PC-3 (cell line): ENCODE measurements around the gene BUD13. TPM values are rescaled to one million over a fixed set of nuclear protein-coding genes. Genes with fewer than 3 reads are reported as not detected.

Source experiments
- ATAC-seq: fragments of 200-7000 bp; cut with Tn5 transposase; 2 replicates; pipeline ENCODE4 v1.9.1; 2020; ENCODE audit warnings: mild to moderate bottlenecking, moderate library complexity
- BruUV-seq: library from RNA; stranded (reverse); fragments of 400-500 nt; replicated peaks from 2 replicates; lab custom pipeline; 2021; lab: Mats Ljungman, UMichigan
- CTCF ChIA-PET: fragments of 300-600 bp; sonication (Branson Sonifier 250); formaldehyde crosslinking; loops from one replicate; lab custom pipeline; 2022; ENCODE audit warnings: antibody characterized with exemption; lab: Charles Lee
- POLR2A ChIA-PET: fragments of 300-600 bp; sonication (Branson Sonifier 250); formaldehyde crosslinking; loops from one replicate; lab custom pipeline; 2022; ENCODE audit warnings: antibody characterized with exemption; ENCODE audit not compliant: unreplicated experiment; lab: Charles Lee
- DNase-seq: peaks from one replicate; pipeline ENCODE4 v3.0.0-alpha.2; 2015
- H2AFZ ChIP-seq: fragments of 300-600 bp; sonication (generic); 2 replicates; pipeline ENCODE4 v1.6.0; 2016; ENCODE audit warnings: antibody characterized with exemption, low read length
- H3F3A ChIP-seq: fragments of 300-600 bp; sonication (generic); one replicate; pipeline ENCODE4 v1.6.0; 2017; ENCODE audit warnings: antibody characterized with exemption, low read length, control low read depth, mild to moderate bottlenecking; ENCODE audit not compliant: unreplicated experiment
- H3K27ac ChIP-seq: fragments of 300-600 bp; sonication (generic); 2 replicates; pipeline ENCODE4 v1.5.1; 2016; ENCODE audit warnings: mild to moderate bottlenecking, low read length
- H3K27me3 ChIP-seq: fragments of 300-600 bp; sonication (generic); 2 replicates; pipeline ENCODE4 v1.6.1; 2016; ENCODE audit warnings: low read length, mixed read lengths
- H3K36me3 ChIP-seq: fragments of 300-600 bp; sonication (generic); 2 replicates; pipeline ENCODE4 v1.6.1; 2016; ENCODE audit warnings: low read depth, mixed run types, low read length, mixed read lengths
- H3K4me1 ChIP-seq: fragments of 300-600 bp; sonication (generic); 2 replicates; pipeline ENCODE4 v1.5.1; 2016; ENCODE audit warnings: low read length; ENCODE audit not compliant: insufficient read depth
- H3K4me2 ChIP-seq: fragments of 300-600 bp; sonication (generic); 2 replicates; pipeline ENCODE4 v1.6.0; 2016; ENCODE audit warnings: low read length
- H3K4me3 ChIP-seq: fragments of 300-600 bp; sonication (generic); 2 replicates; pipeline ENCODE4 v1.5.1; 2016; ENCODE audit warnings: mild to moderate bottlenecking, low read length, mixed read lengths
- H3K79me2 ChIP-seq: fragments of 300-600 bp; sonication (generic); 2 replicates; pipeline ENCODE4 v1.6.1; 2017; ENCODE audit warnings: low read length, mixed read lengths
- H3K9ac ChIP-seq: fragments of 300-600 bp; sonication (generic); 2 replicates; pipeline ENCODE4 v1.6.0; 2016; ENCODE audit warnings: mild to moderate bottlenecking, low read length
- H3K9me2 ChIP-seq: fragments of 300-600 bp; sonication (generic); replicated peaks from 2 replicates; pipeline ENCODE4 v1.6.1; 2016; ENCODE audit warnings: mixed run types, low read length, mixed read lengths
- H3K9me3 ChIP-seq: fragments of 300-600 bp; sonication (generic); 2 replicates; pipeline ENCODE4 v1.6.1; 2016; ENCODE audit warnings: low read length, mixed read lengths
- H4K20me1 ChIP-seq: fragments of 300-600 bp; sonication (generic); 2 replicates; pipeline ENCODE4 v1.6.1; 2016; ENCODE audit warnings: low read length, mixed read lengths
- EZH2 ChIP-seq: fragments of 300-600 bp; sonication (generic); IDR thresholded peaks from one replicate; pipeline ENCODE4 v1.6.1; 2017; ENCODE audit warnings: antibody characterized with exemption, mild to moderate bottlenecking, low read length; ENCODE audit not compliant: unreplicated experiment
- EZH2phosphoT487 ChIP-seq: fragments of 300-600 bp; sonication (generic); IDR thresholded peaks from 2 replicates; pipeline ENCODE4 v1.6.1; 2018; ENCODE audit warnings: mild to moderate bottlenecking, antibody characterized with exemption, low read length, borderline replicate concordance
- intact Hi-C: fragments of 100-400 bp; cut with micrococcal nuclease; formaldehyde crosslinking; loops from 2 replicates; pipeline ENCODE4 v1.9.0; 2023
- total RNA-seq: library from RNA; depleted of rRNA; stranded (reverse); fragments of >200 nt; gene quantifications from 2 replicates; pipeline ENCODE4 v1.2.3, GENCODE V29; 2014
- TF ChIP-seq, protein P1 (sequence below): fragments of 300-600 bp; sonication (generic); conservative IDR thresholded peaks from 2 replicates; pipeline ENCODE4 v1.5.1; 2017; ENCODE audit warnings: antibody characterized with exemption, low read depth, mild to moderate bottlenecking, low read length

Gene BUD13
- total RNA-seq, 1 experiment from 2014 or later, result 28.9 TPM

DNA sequence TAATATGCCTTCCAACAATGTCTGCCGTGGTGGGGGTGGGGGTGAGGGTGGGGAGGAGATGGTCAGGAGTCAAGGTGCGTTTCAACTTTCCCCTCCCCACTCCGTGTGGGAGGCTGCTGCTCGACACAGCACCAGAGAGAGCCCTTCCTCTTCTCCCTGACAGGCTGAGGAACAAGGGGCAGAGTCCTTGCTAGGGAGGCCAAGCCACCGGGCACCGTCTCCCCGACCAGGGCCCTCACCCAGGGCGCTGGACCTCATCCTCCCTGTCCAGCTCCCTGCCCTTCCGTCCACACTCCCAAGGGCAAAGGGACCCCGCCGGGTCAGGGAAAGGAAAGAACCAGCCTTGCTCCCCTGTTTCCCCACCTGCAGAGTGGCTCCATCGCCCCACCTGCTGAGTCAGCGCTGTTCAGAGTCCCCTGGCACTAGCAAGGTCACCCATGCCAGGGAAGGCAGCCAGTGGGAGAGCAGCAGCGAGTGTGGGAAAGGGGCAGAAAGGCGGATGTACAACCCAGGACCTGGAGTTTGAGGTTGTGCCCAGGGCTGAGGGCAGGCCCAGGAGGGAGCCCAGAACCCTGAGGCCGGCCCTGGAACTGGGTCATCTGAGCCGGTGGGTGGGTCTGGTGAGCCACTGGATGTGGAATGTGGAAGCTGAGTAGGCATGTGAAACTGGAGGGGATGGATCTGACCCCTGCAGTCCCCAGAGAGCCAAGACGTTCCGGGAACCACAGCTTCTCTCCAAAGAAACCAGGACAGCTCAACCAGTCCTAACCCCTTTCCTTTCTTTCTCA, 47.2 kb downstream of the BUD13 start:
- Histone ChIP-seq H3K4me1 (no peaks in the 10 kb centered on the region), H3K27me3 (peaks cover 19% of the 10 kb centered on the region), H4K20me1 (no peaks in the 10 kb centered on the region), H3K9me3 (no peaks in the 10 kb centered on the region), H3K79me2 (no peaks in the 10 kb centered on the region), H3K36me3 (no peaks in the 10 kb centered on the region), H3F3A (no peaks in the 10 kb centered on the region), H3K4me3 (no peak overlapping the region), H3K27ac (no peak overlapping the region), H3K9me2 (no peaks in the 10 kb centered on the region), H3K9ac (no peak overlapping the region), H3K4me2 (no peak overlapping the region), H2AFZ (no peak overlapping the region)
- POLR2A ChIA-PET, result no interaction called here
- ATAC-seq, result peak; percentile 19; the same call in 1 of the 2 replicates
- DNase-seq, result no peak
- no TSS peak for BruUV-seq
- TF ChIP-seq, protein P1, sequence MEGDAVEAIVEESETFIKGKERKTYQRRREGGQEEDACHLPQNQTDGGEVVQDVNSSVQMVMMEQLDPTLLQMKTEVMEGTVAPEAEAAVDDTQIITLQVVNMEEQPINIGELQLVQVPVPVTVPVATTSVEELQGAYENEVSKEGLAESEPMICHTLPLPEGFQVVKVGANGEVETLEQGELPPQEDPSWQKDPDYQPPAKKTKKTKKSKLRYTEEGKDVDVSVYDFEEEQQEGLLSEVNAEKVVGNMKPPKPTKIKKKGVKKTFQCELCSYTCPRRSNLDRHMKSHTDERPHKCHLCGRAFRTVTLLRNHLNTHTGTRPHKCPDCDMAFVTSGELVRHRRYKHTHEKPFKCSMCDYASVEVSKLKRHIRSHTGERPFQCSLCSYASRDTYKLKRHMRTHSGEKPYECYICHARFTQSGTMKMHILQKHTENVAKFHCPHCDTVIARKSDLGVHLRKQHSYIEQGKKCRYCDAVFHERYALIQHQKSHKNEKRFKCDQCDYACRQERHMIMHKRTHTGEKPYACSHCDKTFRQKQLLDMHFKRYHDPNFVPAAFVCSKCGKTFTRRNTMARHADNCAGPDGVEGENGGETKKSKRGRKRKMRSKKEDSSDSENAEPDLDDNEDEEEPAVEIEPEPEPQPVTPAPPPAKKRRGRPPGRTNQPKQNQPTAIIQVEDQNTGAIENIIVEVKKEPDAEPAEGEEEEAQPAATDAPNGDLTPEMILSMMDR, result no peak
- TF ChIP-seq EZH2phosphoT487 (no peak), EZH2 (no peak)
- intact Hi-C loops, result no loop called here
- CTCF ChIA-PET, result no interaction called here

DNA sequence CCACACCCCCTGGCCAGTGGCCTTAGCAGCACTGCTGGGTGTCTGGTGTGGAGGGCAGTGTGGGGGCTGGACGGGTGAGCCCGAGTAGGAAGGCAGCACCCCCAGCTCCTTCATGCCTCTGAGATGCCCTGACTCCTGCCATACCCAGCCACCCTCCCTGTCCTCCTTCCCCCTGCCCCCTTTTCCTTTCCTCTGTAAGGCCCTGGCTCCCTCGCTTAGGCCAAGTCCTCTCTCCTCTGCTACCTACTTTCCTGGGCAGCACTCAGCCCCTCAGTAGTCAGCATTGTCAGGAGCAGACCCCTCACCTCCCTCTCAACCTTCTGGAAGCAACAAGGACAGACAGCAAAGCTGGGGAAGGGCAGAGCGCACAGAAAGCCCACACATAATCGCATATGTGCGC, 48.0 kb downstream of the BUD13 start:
- H3K36me3 ChIP-seq, result no peaks in the 10 kb centered on the region
- POLR2A ChIA-PET, result no interaction called here
- ATAC-seq, result no peak
- H3K79me2 ChIP-seq, result no peaks in the 10 kb centered on the region
- no peaks in the 10 kb centered on the region for H3K9me2 ChIP-seq
- BruUV-seq, result no TSS peak
- H3F3A ChIP-seq, result no peaks in the 10 kb centered on the region
- no peak overlapping the region for H3K4me2 ChIP-seq
- CTCF ChIA-PET, result no interaction called here
- no peaks in the 10 kb centered on the region for H3K9me3 ChIP-seq
- intact Hi-C loops, result no loop called here
- H3K27me3 ChIP-seq, result peaks cover 23% of the 10 kb centered on the region
- H3K4me1 ChIP-seq, result no peaks in the 10 kb centered on the region
- H3K9ac ChIP-seq, result no peak overlapping the region
- no peaks in the 10 kb centered on the region for H4K20me1 ChIP-seq
- H3K4me3 ChIP-seq, result no peak overlapping the region
- DNase-seq, result no peak
- TF ChIP-seq EZH2 (no peak), EZH2phosphoT487 (no peak)
- TF ChIP-seq, protein P1, result no peak
- no peak overlapping the region for H3K27ac ChIP-seq
- H2AFZ ChIP-seq, result no peak overlapping the region

DNA sequence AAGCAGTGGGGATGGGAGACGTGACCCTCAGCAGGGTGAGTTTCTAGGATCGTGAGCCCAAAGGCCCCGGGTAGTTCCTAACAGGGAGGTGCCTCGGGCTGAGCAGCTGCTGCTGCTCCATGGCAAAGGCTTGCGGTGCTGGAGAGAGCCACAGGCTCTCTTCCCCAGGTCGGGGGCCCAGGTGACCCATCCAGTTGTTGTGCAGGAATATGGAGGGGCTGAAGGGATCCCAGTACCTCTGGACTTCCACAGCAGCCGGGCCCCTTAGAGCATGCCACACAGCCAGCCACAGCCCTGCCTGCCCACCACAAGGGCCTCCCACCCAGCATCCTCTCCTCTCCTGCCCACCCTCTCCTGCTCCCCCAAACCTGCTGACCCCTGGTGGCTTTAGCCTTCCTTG, 49.3 kb downstream of the BUD13 start:
- ChIA-PET POLR2A (no interaction called here), CTCF (no interaction called here)
- no peak overlapping the region for H3K9ac ChIP-seq
- H3K4me2 ChIP-seq, result no peak overlapping the region
- no peaks in the 10 kb centered on the region for H3K9me3 ChIP-seq
- H3K9me2 ChIP-seq, result no peaks in the 10 kb centered on the region
- H3K4me1 ChIP-seq, result no peaks in the 10 kb centered on the region
- peaks cover 25% of the 10 kb centered on the region for H3K27me3 ChIP-seq
- H3K27ac ChIP-seq, result no peak overlapping the region
- H3F3A ChIP-seq, result no peaks in the 10 kb centered on the region
- no peak for ATAC-seq
- H4K20me1 ChIP-seq, result no peaks in the 10 kb centered on the region
- TF ChIP-seq, protein P1, result no peak
- TF ChIP-seq EZH2 (no peak), EZH2phosphoT487 (no peak)
- no peak overlapping the region for H2AFZ ChIP-seq
- BruUV-seq, result no TSS peak
- intact Hi-C loops, result no loop called here
- no peak for DNase-seq
- H3K36me3 ChIP-seq, result no peaks in the 10 kb centered on the region
- no peak overlapping the region for H3K4me3 ChIP-seq
- no peaks in the 10 kb centered on the region for H3K79me2 ChIP-seq
